NCI-H526 treated with DMSO at 0.1 percent for 48 hours (cell line): Measurements from ENCODE around the gene CCDC77.
"Not testable (repeated sequence)": the region's sequence is repeated elsewhere in the genome, so short reads cannot be mapped to it uniquely, and the experiment has no call there.

Source experiments
- DNase-seq: peaks from one replicate; lab custom pipeline; 2025; lab: John Stamatoyannopoulos, UW

Gene CCDC77

GRCh38 chr12:401235-402028, at the start of gene CCDC77:
Gene CCDC77, plus strand, starts transcription at chr12:401644. Its CDS starts 7,740 bp downstream, at chr12:409384.
- DNase-seq: no peak

GRCh38 chr12:356276-356988, 45.0 kb upstream of the CCDC77 start:
- no peak for DNase-seq

GRCh38 chr12:359091-359490, 42.4 kb upstream of the CCDC77 start:
- DNase-seq: no peak

GRCh38 chr12:366820-367219, 34.6 kb upstream of the CCDC77 start:
- no peak for DNase-seq

GRCh38 chr12:367972-368371, 33.5 kb upstream of the CCDC77 start:
- no peak for DNase-seq

- DNase-seq: not testable (repeated sequence)
These were observed 30.5 kb upstream of the CCDC77 start for GRCh38 chr12:370739-371485.

- DNase-seq: no peak
These were observed 14.8 kb upstream of the CCDC77 start for GRCh38 chr12:386651-387050.

- no peak for DNase-seq
These were observed 13.4 kb upstream of the CCDC77 start for GRCh38 chr12:388012-388411.

- no peak for DNase-seq
These were observed 12.8 kb upstream of the CCDC77 start for GRCh38 chr12:388541-389141.

- DNase-seq: no peak
These were observed 12.0 kb upstream of the CCDC77 start, which contains the start of gene KDM5A for GRCh38 chr12:389142-390096. Gene KDM5A, minus strand, starts transcription at chr12:389320. Its CDS starts 229 bp downstream, at chr12:389091.

- no peak for DNase-seq
These were observed 616 bp upstream of the CCDC77 start for GRCh38 chr12:400828-401227.

- DNase-seq: no peak
These were observed 565 bp downstream of the CCDC77 start for GRCh38 chr12:402029-402389.

- no peak for DNase-seq
These were observed 13.4 kb downstream of the CCDC77 start for GRCh38 chr12:414859-415258.

- no peak for DNase-seq
These were observed 17.0 kb downstream of the CCDC77 start for GRCh38 chr12:418432-418831.

GRCh38 chr12:422526-422925, 21.1 kb downstream of the CCDC77 start:
- DNase-seq: no peak

GRCh38 chr12:435737-436136, 34.3 kb downstream of the CCDC77 start:
- not testable (repeated sequence) for DNase-seq

- DNase-seq: no peak
These were observed 40.9 kb downstream of the CCDC77 start for GRCh38 chr12:442235-442884.

GRCh38 chr12:447141-447540, 45.7 kb downstream of the CCDC77 start:
- DNase-seq: no peak

GRCh38 chr12:449203-449602, 47.8 kb downstream of the CCDC77 start:
- DNase-seq: no peak

GRCh38 chr12:450438-450837, 49.0 kb downstream of the CCDC77 start:
- no peak for DNase-seq
